Stimulated activated CD8-positive, alpha-beta memory T cell treated with anti-CD3 and anti-CD28 coated beads, Interleukin-12 subunit alpha, Interleukin-12 subunit beta, amount 100 ng/mL, for 24 hours (primary cell): ENCODE measurements around the gene SOX6.

Experiments
- DNase-seq: peaks from one replicate; pipeline ENCODE4 v3.0.0-alpha.2; 2020; ENCODE audit errors: extremely low read depth

SOX6 gene

GRCh38 chr11:16278273-16278672 is 78.1 kb downstream of the SOX6 start:
- DNase-seq = no peak

- no peak for DNase-seq
Observed at GRCh38 chr11:16276251-16276650, 80.1 kb downstream of the SOX6 start.

GRCh38 chr11:16271258-16271657 is 85.1 kb downstream of the SOX6 start:
- DNase-seq = no peak

GRCh38 chr11:16266021-16266420 is 90.3 kb downstream of the SOX6 start:
- no peak for DNase-seq

GRCh38 chr11:16265022-16265421 is 91.3 kb downstream of the SOX6 start:
- no peak for DNase-seq

- DNase-seq = no peak
Observed at GRCh38 chr11:16262645-16262955, 93.7 kb downstream of the SOX6 start.

GRCh38 chr11:16261836-16262644 is 94.3 kb downstream of the SOX6 start:
- DNase-seq = no peak

GRCh38 chr11:16252373-16252772 is 104.0 kb downstream of the SOX6 start:
- DNase-seq = no peak

- no peak for DNase-seq
Observed at GRCh38 chr11:16248248-16248647, 108.1 kb downstream of the SOX6 start.

- no peak for DNase-seq
Observed at GRCh38 chr11:16242806-16243205, 113.5 kb downstream of the SOX6 start.

- DNase-seq = no peak
Observed at GRCh38 chr11:16240687-16241086, 115.7 kb downstream of the SOX6 start.

GRCh38 chr11:16239141-16240105 is 116.9 kb downstream of the SOX6 start:
- DNase-seq = no peak

- no peak for DNase-seq
Observed at GRCh38 chr11:16226245-16226644, 130.1 kb downstream of the SOX6 start.

- DNase-seq = no peak
Observed at GRCh38 chr11:16225623-16226022, 130.7 kb downstream of the SOX6 start.

- no peak for DNase-seq
Observed at GRCh38 chr11:16223558-16223957, 132.8 kb downstream of the SOX6 start.

GRCh38 chr11:16217631-16218030 is 138.7 kb downstream of the SOX6 start:
- DNase-seq = no peak

- DNase-seq = no peak
Observed at GRCh38 chr11:16216831-16217230, 139.5 kb downstream of the SOX6 start.

GRCh38 chr11:16215352-16215751 is 141.0 kb downstream of the SOX6 start:
- DNase-seq = no peak

- DNase-seq = no peak
Observed at GRCh38 chr11:16211407-16211806, 144.9 kb downstream of the SOX6 start.

- DNase-seq = no peak
Observed at GRCh38 chr11:16204261-16204660, 152.1 kb downstream of the SOX6 start.

GRCh38 chr11:16195651-16196050 is 160.7 kb downstream of the SOX6 start:
- no peak for DNase-seq

GRCh38 chr11:16194566-16194965 is 161.8 kb downstream of the SOX6 start:
- DNase-seq = no peak

GRCh38 chr11:16193897-16194381 is 162.4 kb downstream of the SOX6 start:
- DNase-seq = no peak
